ENCODE data around the gene MAGEA2B. TPM values are rescaled to one million over a fixed set of nuclear protein-coding genes. Genes with fewer than 3 reads are reported as not detected.

Gene MAGEA2B, protein sequence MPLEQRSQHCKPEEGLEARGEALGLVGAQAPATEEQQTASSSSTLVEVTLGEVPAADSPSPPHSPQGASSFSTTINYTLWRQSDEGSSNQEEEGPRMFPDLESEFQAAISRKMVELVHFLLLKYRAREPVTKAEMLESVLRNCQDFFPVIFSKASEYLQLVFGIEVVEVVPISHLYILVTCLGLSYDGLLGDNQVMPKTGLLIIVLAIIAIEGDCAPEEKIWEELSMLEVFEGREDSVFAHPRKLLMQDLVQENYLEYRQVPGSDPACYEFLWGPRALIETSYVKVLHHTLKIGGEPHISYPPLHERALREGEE
- not detected in 2 replicates for total RNA-seq (ENCODE audit: low replicate concordance)

DNA sequence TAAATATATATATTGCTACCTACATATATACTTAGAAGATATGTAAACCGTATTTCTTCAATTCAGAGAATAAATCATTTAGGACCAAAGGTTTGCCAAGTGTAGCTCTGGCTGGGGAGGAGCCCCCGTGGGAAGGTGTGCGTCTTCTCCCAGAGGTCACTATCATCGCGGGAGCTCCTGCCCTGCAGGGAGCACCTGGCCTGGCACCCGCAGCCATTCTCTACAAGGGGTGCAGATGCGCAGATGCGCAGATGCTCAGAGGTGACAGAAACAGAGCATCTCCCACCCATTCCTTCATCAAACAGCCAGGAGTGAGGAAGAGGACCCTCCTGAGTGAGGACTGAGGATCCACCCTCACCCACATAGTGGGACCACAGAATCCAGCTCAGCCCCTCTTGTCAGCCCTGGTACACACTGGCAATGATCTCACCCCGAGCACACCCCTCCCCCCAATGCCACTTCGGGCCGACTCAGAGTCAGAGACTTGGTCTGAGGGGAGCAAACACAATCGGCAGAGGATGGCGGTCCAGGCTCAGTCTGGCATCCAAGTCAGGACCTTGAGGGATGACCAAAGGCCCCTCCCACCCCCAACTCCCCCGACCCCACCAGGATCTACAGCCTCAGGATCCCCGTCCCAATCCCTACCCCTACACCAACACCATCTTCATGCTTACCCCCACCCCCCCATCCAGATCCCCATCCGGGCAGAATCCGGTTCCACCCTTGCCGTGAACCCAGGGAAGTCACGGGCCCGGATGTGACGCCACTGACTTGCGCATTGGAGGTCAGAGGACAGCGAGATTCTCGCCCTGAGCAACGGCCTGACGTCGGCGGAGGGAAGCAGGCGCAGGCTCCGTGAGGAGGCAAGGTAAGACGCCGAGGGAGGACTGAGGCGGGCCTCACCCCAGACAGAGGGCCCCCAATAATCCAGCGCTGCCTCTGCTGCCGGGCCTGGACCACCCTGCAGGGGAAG is at the start of gene MAGEA2B:
Gene MAGEA2B, plus strand, starts transcription at position 814 of the 973 bp plus-strand sequence. CDS start 2,479 bp downstream, outside the sequence.

DNA sequence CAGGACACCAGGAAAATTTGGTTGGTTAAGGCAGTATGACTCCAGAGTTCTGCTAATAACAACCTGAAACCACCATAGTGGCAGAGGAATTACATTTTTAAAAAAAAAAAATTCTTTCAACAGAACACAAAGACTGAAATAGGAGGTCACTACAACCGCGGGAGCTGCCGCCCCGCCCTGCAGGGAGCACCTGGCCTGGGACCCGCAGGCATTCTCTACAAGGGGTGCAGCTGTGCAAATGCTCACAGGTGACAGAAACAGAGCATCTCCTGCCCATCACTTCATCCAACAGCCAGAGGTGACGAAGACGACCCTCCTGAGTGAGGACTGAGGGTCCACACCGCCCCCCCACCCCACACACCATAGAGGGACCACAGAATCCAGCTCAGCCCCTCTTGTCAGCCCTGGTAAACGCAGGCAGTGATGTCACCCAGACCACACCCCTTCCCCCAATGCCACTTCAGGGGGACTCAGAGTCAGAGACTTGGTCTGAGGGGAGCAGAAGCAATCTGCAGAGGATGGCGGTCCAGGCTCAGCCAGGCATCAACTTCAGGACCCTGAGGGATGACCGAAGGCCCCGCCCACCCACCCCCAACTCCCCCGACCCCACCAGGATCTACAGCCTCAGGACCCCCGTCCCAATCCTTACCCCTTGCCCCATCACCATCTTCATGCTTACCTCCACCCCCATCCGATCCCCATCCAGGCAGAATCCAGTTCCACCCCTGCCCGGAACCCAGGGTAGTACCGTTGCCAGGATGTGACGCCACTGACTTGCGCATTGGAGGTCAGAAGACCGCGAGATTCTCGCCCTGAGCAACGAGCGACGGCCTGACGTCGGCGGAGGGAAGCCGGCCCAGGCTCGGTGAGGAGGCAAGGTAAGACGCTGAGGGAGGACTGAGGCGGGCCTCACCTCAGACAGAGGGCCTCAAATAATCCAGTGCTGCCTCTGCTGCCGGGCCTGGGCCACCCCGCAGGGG is 16.2 kb upstream of the MAGEA2B start, which contains the start of gene MAGEA3:
Gene MAGEA3, plus strand, starts transcription at position 843 of the 980 bp plus-strand sequence. CDS start 2,039 bp downstream, outside the sequence.

DNA sequence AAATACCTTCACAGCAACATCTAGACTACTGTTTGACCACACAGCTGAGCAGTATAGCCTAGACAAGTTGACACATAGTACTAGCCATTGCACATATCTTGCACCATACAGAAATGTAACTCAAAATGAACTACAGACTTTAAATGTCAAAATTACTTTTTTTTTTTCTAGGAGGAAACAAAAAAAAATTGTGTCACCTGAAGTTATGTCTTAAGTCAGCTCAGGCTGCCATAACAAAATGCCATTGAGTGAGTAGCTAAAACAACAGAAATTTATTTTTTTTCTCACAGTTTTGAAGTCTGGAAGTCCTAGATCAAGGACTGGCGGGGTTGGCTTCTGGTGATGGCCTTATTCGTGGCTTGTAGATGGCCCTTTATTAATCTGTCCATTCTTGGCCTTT is 5.3 kb upstream of the MAGEA2B start, which contains the start of gene CSAG2:
Gene CSAG2, minus strand, starts transcription at position 101 of the 400 bp plus-strand sequence. CDS start 161 bp downstream, outside the sequence.

DNA sequence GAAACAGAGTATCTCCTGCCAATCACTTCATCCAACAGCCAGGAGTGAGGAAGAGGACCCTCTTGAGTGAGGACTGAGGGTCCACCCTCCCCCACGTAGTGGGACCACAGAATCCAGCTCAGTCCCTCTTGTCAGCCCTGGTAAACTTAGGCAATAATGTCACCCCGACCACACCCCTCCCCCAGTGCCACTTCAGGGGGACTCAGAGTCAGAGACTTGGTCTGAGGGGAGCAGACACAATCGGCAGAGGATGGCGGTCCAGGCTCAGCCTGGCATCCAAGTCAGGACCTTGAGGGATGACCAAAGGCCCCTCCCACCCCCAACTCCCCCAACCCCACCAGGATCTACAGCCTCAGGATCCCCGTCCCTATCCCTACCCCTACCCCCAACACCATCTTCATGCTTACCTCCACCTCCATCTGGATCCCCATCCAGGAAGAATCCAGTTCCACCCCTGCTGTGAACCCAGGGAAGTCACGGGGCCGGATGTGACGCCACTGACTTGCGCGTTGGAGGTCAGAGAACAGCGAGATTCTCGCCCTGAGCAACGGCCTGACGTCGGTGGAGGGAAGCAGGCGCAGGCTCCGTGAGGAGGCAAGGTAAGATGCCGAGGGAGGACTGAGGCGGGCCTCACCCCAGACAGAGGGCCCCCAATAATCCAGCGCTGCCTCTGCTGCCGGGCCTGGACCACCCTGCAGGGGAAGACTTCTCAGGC is 19.0 kb downstream of the MAGEA2B start, which contains the start of the genes CSAG1 and MAGEA12:
Gene CSAG1, minus strand, starts transcription at position 461 of the 715 bp plus-strand sequence. CDS start 1,261 bp downstream, outside the sequence.
Gene MAGEA12, plus strand, starts transcription at position 497 of the 715 bp plus-strand sequence. CDS start 2,405 bp downstream, outside the sequence.

DNA sequence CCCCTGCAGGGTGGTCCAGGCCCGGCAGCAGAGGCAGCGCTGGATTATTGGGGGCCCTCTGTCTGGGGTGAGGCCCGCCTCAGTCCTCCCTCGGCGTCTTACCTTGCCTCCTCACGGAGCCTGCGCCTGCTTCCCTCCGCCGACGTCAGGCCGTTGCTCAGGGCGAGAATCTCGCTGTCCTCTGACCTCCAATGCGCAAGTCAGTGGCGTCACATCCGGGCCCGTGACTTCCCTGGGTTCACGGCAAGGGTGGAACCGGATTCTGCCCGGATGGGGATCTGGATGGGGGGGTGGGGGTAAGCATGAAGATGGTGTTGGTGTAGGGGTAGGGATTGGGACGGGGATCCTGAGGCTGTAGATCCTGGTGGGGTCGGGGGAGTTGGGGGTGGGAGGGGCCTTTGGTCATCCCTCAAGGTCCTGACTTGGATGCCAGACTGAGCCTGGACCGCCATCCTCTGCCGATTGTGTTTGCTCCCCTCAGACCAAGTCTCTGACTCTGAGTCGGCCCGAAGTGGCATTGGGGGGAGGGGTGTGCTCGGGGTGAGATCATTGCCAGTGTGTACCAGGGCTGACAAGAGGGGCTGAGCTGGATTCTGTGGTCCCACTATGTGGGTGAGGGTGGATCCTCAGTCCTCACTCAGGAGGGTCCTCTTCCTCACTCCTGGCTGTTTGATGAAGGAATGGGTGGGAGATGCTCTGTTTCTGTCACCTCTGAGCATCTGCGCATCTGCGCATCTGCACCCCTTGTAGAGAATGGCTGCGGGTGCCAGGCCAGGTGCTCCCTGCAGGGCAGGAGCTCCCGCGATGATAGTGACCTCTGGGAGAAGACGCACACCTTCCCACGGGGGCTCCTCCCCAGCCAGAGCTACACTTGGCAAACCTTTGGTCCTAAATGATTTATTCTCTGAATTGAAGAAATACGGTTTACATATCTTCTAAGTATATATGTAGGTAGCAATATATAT is 39.5 kb downstream of the MAGEA2B start, which contains the start of gene MAGEA2:
Gene MAGEA2, minus strand, starts transcription at position 157 of the 965 bp plus-strand sequence. CDS start 2,479 bp downstream, outside the sequence.

DNA sequence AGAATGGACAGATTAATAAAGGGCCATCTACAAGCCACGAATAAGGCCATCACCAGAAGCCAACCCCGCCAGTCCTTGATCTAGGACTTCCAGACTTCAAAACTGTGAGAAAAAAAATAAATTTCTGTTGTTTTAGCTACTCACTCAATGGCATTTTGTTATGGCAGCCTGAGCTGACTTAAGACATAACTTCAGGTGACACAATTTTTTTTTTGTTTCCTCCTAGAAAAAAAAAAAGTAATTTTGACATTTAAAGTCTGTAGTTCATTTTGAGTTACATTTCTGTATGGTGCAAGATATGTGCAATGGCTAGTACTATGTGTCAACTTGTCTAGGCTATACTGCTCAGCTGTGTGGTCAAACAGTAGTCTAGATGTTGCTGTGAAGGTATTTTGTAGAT is 44.5 kb downstream of the MAGEA2B start, which contains the start of gene CSAG3:
Gene CSAG3, plus strand, starts transcription at position 301 of the 400 bp plus-strand sequence.

Other genes with a start within 250 kb of the MAGEA2B start
- gene GABRQ, start 76.7 kb upstream of the MAGEA2B start, total RNA-seq (ENCODE audit: low replicate concordance): not detected in 2 replicates
- 0.15 TPM in 1 of 2 replicates, not detected in the other for gene MAGEA3, start 15.8 kb upstream of the MAGEA2B start, total RNA-seq (ENCODE audit: low replicate concordance)
- not detected in 2 replicates for gene CSAG2, start 5.4 kb upstream of the MAGEA2B start, total RNA-seq (ENCODE audit: low replicate concordance)
- gene CSAG1, start 19.1 kb downstream of the MAGEA2B start, total RNA-seq (ENCODE audit: low replicate concordance): not detected in 2 replicates
- 0.08 TPM in 1 of 2 replicates, not detected in the other for gene MAGEA12, start 19.1 kb downstream of the MAGEA2B start, total RNA-seq (ENCODE audit: low replicate concordance)
- not detected in 2 replicates for gene MAGEA2, start 39.2 kb downstream of the MAGEA2B start, total RNA-seq (ENCODE audit: low replicate concordance)
- gene CSAG3, start 44.6 kb downstream of the MAGEA2B start, total RNA-seq (ENCODE audit: low replicate concordance): not detected in 2 replicates
- not detected in 2 replicates for gene MAGEA6, start 55.1 kb downstream of the MAGEA2B start, total RNA-seq (ENCODE audit: low replicate concordance)
- gene CETN2, start 116.1 kb downstream of the MAGEA2B start, total RNA-seq (ENCODE audit: low replicate concordance): 19.0 and 31.3 TPM in 2 replicates
- gene NSDHL, start 116.4 kb downstream of the MAGEA2B start, total RNA-seq (ENCODE audit: low replicate concordance): 13.9 and 18.9 TPM in 2 replicates
- 0.35 and 22.0 TPM in 2 replicates for gene ZNF185, start 183.4 kb downstream of the MAGEA2B start, total RNA-seq (ENCODE audit: low replicate concordance)